Dermis blood vessel endothelial cell (primary cell): ENCODE data around the gene TMEM187. TPM values are rescaled to one million over a fixed set of nuclear protein-coding genes. Genes with fewer than 3 reads are reported as not detected.
A peak's percentile ranks its signal among the peaks of the same experiment; 100 is the strongest.
"Not testable (repeated sequence)": the region's sequence is repeated elsewhere in the genome, so short reads cannot be mapped to it uniquely, and the experiment has no call there.

Experiments
- DNase-seq: peaks from one replicate; pipeline ENCODE4 v3.0.0; 2010
- total RNA-seq: library from RNA; depleted of rRNA; stranded (reverse); fragments of >200 nt; gene quantifications from 2 replicates; pipeline ENCODE4 v1.2.3, GENCODE V29; 2014

The TMEM187 gene
- total RNA-seq, 1 donor from 2014 or later: 6.0 TPM

DNA sequence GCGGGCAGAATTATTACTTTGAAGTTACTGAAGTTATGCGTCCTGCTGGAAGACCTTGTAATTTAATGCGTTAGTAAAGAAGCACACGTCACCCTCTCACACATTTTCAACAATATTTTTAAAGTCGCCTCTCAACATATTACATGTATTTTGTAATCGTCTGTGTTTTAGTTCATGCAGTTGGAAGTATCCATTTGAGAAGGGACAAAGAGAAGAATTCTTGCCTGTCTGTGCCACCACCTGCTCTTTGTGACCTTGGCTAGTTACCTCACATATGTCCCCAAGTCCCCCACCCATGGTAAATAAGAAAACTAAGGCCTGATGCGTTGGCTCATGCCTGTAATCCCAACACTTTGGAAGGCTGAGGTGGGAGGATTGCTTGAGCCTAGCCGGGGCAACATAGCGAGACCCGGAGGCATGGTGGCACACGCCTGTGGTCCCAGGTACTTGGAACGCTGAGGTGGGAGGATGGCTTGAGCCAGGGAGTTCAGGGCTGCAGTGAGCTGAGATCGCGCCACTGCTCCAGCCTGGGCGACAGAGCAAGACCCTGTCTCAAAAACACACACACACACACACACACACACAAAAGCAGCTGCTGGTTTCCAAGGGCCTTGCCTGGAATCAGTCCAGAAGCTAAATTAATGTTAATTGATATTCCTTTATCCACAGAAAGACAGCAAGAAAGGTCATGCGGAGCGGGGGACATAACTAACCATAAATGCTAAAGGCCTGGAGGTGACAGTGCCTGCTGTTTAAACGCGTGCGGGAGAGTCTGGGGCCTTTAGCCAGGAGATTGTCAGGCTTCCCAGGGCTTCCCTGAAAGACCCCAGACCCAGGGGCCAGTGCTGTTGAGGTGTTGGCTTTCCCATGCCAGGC, 811 bp downstream of the TMEM187 start:
- DNase-seq: no peak

DNA sequence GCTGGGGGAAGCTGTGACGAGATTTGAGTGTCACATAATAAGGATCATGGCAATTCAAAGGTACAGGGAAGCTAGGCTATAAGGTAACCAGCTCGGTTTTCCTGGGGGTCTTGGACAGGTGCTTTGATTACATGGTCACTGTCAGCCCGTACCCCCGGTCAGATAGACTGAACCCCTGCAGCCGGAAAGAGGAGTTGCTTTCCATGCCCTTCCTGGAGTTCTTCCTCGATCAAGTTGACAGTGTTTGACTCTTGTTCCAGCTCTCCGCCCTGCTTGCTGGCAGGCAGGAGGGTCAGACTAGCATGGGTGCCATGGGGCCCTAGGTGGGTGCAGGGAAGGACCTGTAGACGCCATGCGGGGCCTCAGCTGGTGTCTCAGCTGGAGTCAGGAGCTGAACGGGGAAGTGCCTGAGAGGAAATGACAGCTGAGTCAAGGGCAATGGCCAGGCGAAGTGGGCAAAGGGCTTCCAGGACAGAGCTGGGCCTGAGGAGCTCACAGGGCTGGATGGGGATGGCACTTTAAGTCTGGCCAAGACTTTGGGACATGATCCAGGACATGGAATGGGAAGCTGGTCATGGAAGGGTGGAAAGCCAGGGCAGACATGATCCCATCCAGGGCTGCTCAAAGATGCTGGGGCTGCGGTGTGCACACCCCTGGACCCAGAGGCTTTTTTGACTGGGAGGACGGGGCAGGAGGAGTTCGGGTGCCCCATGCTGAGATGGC, 1.6 kb downstream of the TMEM187 start:
- DNase-seq: peak; percentile 50

GRCh38 chrX:153974726-153975286, 2.3 kb downstream of the TMEM187 start:
- DNase-seq: no peak

GRCh38 chrX:153980394-153980793, 7.8 kb downstream of the TMEM187 start:
- DNase-seq: not testable (repeated sequence)

DNA sequence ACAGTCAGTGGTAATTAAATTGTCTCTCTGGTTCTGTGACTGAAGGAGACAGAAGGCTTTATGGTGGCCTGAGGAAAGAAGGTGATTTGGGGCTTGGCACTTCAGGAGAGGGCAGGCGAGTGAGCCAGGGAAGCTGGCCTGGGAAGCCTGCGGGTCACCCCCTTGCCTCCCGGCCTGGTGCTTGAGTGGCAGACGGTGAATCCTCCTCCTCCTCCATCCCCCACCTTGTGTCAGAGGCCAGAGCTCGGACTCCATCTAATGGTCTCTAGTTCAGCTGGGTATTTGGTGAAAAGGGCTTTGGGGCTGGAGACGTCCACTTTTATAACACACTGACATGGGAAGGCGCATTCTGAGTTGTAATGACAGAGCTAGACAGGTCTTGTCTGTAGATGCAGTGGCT, 8.7 kb downstream of the TMEM187 start:
- no peak for DNase-seq

- no peak for DNase-seq
Observed at GRCh38 chrX:153981771-153982533, 9.4 kb downstream of the TMEM187 start.

GRCh38 chrX:153983321-153983801, 10.8 kb downstream of the TMEM187 start:
- no peak for DNase-seq

GRCh38 chrX:153984351-153985178, 12.0 kb downstream of the TMEM187 start:
- no peak for DNase-seq

- DNase-seq: no peak
Observed at GRCh38 chrX:153988493-153988892, 15.9 kb downstream of the TMEM187 start.

- DNase-seq: no peak
Observed at GRCh38 chrX:153989973-153990655, 17.6 kb downstream of the TMEM187 start.

DNA sequence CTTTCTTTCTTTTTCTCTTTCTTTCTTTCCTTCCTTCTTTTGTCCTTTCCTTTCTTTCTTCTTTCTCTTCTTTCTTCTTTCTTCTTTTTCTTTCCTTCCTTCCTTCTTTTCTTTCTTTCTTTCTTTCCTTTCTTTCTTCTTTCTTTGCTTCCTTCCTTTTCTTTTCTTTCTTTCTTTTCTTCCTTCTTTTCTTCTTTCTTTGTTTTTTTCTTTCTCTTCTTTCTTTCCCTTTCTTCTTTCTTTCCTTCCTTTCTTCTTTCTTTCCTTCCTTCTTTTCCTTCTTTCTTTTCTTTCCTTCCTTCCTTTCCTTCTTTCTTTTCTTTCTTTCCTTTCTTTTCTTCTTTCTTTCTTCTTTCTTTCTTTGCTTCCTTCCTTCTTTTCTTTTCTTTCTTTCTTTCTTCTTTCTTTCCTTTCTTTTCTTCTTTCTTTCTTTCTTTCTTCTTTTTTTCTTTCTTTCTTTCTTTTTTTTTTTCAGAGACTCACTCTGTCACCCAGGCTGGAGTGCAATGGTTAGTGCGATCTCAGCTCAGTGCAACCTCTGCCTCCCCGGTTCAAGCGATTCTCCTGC, 18.5 kb downstream of the TMEM187 start:
- no peak for DNase-seq

- no peak for DNase-seq
Observed at GRCh38 chrX:153992180-153992579, 19.6 kb downstream of the TMEM187 start.

- no peak for DNase-seq
Observed at GRCh38 chrX:153993079-153993478, 20.5 kb downstream of the TMEM187 start.

- no peak for DNase-seq
Observed at GRCh38 chrX:153993978-153994377, 21.4 kb downstream of the TMEM187 start.

- not testable (repeated sequence) for DNase-seq
Observed at GRCh38 chrX:153994398-153994797, 21.8 kb downstream of the TMEM187 start.

DNA sequence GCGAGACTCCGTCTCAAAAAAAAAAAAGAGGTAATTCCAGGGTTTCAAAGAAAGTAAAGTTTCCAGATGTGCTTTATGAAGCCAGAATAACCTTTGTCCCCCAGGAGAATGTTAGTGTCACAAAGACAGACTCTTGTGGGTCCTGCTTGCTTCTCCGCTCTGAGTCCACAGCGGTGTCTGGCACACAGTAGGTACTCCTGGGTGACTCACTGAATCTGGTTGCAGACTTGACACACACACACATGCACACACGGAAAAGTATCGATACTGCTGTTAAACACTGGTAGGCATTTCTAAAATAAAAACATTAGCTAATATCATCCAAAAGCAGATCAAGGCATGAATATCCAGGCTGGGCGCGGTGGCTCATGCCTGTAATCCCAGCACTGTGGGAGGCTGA, 22.9 kb downstream of the TMEM187 start:
- DNase-seq: no peak

DNA sequence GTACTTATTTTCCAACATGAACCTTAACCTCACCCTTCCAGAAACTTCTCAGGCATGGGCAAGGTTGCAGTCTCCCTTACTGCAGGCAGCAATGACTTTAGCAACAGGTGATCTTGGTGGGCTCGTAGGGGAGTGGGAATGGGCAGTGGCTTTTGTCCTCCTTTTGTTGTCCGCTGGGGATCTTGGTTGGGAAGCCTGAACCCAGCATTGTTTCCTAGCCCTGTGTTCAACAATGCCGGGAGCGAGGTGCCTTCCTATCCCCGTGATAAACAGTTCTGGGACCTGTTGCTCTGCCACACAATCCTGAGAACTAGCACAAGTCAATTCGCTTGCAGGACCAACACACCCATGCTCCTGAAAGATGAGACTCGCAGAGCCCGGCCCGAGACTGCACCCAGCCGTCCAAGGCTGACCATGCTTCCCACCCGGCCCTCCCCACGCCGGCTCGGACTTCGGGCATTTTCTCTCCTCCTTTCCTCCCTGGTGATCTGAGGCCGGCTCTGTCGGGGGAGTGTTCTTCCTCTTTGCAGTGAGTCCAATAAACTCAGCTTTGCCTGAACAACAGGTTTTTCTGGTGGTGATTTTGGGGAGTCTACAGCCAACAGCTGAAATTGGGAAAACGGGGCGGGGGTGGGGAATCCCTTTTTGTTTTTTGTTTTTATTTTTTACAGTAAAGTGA, 26.9 kb downstream of the TMEM187 start:
- DNase-seq: peak; percentile 10

DNA sequence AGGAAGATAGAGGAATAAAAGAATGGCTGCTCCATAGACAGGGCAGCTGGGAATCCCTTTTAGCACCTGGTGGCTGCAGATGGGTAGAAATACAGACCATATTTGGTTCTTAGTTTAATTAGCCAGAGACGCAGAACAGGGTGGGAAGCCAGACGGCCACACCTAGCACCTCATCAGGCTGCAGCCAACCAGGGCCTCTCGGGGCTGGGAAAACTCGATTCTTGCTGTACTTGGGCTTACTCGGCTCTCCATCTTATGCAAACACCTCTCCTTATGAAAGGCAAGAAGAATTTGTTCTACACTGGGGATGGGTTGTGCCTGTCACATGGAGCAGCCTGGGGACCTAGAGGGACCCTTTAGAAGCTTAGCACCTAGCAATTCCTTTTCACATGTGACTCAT, 27.5 kb downstream of the TMEM187 start:
- DNase-seq: no peak

DNA sequence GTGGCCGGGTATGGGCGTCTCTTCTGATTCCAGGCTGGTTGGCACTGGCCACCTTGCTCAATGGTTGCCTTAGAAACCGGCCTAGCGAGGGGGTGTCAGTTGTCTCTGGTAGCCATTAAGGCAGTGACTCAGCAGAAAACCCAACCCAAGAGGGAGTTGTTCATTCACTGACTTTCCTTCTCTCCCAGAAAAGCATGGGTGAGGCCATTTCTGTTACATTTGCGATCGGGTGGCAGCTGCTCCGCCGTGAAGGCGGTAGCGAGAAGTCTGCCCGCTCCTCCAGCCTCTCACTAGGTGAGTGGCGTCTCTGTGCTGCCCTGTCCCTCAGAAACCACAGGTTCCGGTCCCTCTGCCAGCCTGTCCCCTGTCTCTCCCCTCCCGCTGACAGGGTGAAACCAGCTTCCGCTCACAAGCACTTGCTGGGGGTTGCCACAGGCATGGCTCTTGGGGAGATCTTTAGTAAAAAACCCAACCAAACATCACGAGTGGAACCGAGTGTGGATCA, 29.7 kb downstream of the TMEM187 start:
- DNase-seq: peak; percentile 7

- no peak for DNase-seq
Observed at GRCh38 chrX:154004315-154004714, 31.8 kb downstream of the TMEM187 start.
